ENCODE results near the gene KL. TPM values are rescaled to one million over a fixed set of nuclear protein-coding genes. Genes with fewer than 3 reads are reported as not detected.

Gene KL
- total RNA-seq, 1 experiment from 2014 or later = 0.28 TPM

DNA sequence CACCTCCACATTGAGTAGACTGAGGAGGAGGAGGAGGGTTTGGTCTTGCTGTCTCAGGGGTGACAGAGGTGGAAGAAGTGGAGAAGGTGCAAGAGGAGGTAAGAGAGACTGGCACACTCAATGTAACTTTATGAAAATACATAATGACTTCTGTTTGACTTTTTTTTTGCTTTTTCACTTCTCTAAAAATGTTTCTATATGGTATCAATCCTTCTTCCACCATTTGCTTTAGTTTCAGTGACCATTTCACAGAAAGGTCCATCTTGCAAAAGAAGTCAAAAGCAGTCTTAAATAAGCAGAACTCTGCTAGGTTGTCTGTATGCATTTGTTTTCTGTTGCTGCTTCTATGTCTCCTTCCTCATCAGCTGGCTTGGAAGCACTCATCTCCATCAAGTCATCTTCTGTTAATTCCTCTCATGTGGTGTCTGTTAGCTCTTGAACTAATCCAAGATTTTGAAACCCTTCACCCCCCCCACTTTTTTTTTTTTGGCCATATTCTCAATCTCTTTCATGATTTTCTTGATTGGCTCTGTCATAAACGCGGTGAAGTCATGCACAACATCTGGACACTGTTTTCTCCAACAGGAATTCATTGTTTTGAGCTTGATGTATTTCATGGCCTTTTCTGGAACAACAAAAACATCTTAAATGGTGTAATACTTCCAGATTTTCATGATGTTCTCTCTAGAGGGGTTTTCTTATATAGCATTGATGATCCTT lies 80.8 kb downstream of the KL start:
- in situ Hi-C loops (cut with HindIII; ENCODE audit: low pct_unique_long_range_greater_than_20kb, low sequenced_read_pairs) (no loop called here), intact Hi-C loops (cut with micrococcal nuclease; ENCODE audit: unreplicated experiment) (no loop called here)
- ChIA-PET CTCF (no interaction called here), POLR2A (no interaction called here)
- Histone ChIP-seq H3K9me3 (ENCODE audit: control insufficient read depth, insufficient read depth, low read depth, low read length) (no peaks in the 10 kb centered on the region), H3K27me3 (ENCODE audit: control insufficient read depth, insufficient read depth, low read length) (no peaks in the 10 kb centered on the region), H3K4me1 (ENCODE audit: control insufficient read depth, insufficient read depth, low read length) (no peaks in the 10 kb centered on the region), H3K27ac (ENCODE audit: low read length) (no peak overlapping the region), H3K36me3 (ENCODE audit: control insufficient read depth, insufficient read depth, low read length) (no peaks in the 10 kb centered on the region), H3K4me3 (ENCODE audit: low read depth in 2 of 2, low read length in 2 of 2) (no peak overlapping the region)
- DNase-seq (ENCODE audit: low read depth, low spot score) = no peak
- TF ChIP-seq POLR2AphosphoS5 (IDR thresholded peaks at IDR 0.05; ENCODE audit: low read depth, low read length) (no peak), SIN3A (IDR thresholded peaks at IDR 0.05; ENCODE audit: borderline replicate concordance, insufficient read depth, low read depth, low read length) (no peak), TCF7L2 (IDR thresholded peaks at IDR 0.05; ENCODE audit: low read depth, low read length) (no peak)
- TF ChIP-seq, protein P1, sequence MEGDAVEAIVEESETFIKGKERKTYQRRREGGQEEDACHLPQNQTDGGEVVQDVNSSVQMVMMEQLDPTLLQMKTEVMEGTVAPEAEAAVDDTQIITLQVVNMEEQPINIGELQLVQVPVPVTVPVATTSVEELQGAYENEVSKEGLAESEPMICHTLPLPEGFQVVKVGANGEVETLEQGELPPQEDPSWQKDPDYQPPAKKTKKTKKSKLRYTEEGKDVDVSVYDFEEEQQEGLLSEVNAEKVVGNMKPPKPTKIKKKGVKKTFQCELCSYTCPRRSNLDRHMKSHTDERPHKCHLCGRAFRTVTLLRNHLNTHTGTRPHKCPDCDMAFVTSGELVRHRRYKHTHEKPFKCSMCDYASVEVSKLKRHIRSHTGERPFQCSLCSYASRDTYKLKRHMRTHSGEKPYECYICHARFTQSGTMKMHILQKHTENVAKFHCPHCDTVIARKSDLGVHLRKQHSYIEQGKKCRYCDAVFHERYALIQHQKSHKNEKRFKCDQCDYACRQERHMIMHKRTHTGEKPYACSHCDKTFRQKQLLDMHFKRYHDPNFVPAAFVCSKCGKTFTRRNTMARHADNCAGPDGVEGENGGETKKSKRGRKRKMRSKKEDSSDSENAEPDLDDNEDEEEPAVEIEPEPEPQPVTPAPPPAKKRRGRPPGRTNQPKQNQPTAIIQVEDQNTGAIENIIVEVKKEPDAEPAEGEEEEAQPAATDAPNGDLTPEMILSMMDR (IDR thresholded peaks at IDR 0.05) = no peak
- TF ChIP-seq, protein P2, sequence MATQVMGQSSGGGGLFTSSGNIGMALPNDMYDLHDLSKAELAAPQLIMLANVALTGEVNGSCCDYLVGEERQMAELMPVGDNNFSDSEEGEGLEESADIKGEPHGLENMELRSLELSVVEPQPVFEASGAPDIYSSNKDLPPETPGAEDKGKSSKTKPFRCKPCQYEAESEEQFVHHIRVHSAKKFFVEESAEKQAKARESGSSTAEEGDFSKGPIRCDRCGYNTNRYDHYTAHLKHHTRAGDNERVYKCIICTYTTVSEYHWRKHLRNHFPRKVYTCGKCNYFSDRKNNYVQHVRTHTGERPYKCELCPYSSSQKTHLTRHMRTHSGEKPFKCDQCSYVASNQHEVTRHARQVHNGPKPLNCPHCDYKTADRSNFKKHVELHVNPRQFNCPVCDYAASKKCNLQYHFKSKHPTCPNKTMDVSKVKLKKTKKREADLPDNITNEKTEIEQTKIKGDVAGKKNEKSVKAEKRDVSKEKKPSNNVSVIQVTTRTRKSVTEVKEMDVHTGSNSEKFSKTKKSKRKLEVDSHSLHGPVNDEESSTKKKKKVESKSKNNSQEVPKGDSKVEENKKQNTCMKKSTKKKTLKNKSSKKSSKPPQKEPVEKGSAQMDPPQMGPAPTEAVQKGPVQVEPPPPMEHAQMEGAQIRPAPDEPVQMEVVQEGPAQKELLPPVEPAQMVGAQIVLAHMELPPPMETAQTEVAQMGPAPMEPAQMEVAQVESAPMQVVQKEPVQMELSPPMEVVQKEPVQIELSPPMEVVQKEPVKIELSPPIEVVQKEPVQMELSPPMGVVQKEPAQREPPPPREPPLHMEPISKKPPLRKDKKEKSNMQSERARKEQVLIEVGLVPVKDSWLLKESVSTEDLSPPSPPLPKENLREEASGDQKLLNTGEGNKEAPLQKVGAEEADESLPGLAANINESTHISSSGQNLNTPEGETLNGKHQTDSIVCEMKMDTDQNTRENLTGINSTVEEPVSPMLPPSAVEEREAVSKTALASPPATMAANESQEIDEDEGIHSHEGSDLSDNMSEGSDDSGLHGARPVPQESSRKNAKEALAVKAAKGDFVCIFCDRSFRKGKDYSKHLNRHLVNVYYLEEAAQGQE (IDR thresholded peaks at IDR 0.05; ENCODE audit: insufficient read depth in 1 of 2, low read depth in 2 of 2, low read length in 1 of 2) = no peak
- no peak for ATAC-seq
- BruUV-seq (replicated peaks) = no TSS peak

DNA sequence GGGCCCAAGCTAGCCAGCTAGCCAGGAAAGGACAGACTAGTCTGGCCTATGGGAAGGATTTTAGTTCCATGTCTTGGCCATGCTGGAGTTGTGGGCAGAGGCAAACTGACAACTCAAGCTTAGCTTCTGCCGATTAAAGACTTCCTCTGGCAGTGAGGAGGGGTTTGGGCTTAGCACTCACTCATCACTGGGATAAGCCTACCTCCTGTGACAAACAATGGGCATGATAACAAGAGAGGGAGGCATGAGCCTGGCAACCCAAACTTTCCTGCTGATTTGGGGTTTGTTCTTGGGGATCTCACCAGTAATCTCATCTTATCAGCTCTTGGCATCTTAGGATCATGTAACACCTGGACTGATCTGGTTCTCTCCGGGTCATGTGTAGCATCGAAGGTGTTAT lies 83.6 kb downstream of the KL start:
- TF ChIP-seq SIN3A (IDR thresholded peaks at IDR 0.05; ENCODE audit: borderline replicate concordance, insufficient read depth, low read depth, low read length) = no peak
- TF ChIP-seq, protein P1 (IDR thresholded peaks at IDR 0.05) = no peak
- TF ChIP-seq, protein P2 (IDR thresholded peaks at IDR 0.05; ENCODE audit: insufficient read depth in 1 of 2, low read depth in 2 of 2, low read length in 1 of 2) = no peak
- TF ChIP-seq POLR2AphosphoS5 (IDR thresholded peaks at IDR 0.05; ENCODE audit: low read depth, low read length) = no peak
- no peak for TF ChIP-seq TCF7L2 (IDR thresholded peaks at IDR 0.05; ENCODE audit: low read depth, low read length)
- intact Hi-C loops (cut with micrococcal nuclease; ENCODE audit: unreplicated experiment) (no loop called here), in situ Hi-C loops (cut with HindIII; ENCODE audit: low pct_unique_long_range_greater_than_20kb, low sequenced_read_pairs) (no loop called here)
- no peak overlapping the region for H3K4me3 ChIP-seq (ENCODE audit: low read depth in 2 of 2, low read length in 2 of 2)
- DNase-seq (ENCODE audit: low read depth, low spot score) (no peak), ATAC-seq (no peak)
- no peaks in the 10 kb centered on the region for H3K4me1 ChIP-seq (ENCODE audit: control insufficient read depth, insufficient read depth, low read length)
- no peaks in the 10 kb centered on the region for H3K36me3 ChIP-seq (ENCODE audit: control insufficient read depth, insufficient read depth, low read length)
- BruUV-seq (replicated peaks) = no TSS peak
- ChIA-PET CTCF (no interaction called here), POLR2A (no interaction called here)
- H3K27ac ChIP-seq (ENCODE audit: low read length) = no peak overlapping the region
- H3K9me3 ChIP-seq (ENCODE audit: control insufficient read depth, insufficient read depth, low read depth, low read length) = no peaks in the 10 kb centered on the region
- no peaks in the 10 kb centered on the region for H3K27me3 ChIP-seq (ENCODE audit: control insufficient read depth, insufficient read depth, low read length)

Data from Panc1 (cell line).